Measurements from ENCODE around the gene MTA1. TPM values are rescaled to one million over a fixed set of nuclear protein-coding genes. Genes with fewer than 3 reads are reported as not detected.

The MTA1 gene
- 112 TPM for total RNA-seq
- polyA plus RNA-seq (ENCODE audit: insufficient read depth, low read depth, low replicate concordance) = 30.4 TPM
- long read RNA-seq, donor 1, transcript MTA1-212 (2 exons, 700 nt) = major isoform, 7 of 18 reads
- long read RNA-seq, donor 1, partial matches to known transcripts = 5 of 18 reads
- long read RNA-seq, donor 1, other reads (novel, unspliced or antisense) = 0 of 18 reads
- long read RNA-seq, donor 2, partial matches to known transcripts = 6 of 10 reads
- long read RNA-seq, donor 2, other reads (novel, unspliced or antisense) = 0 of 10 reads
- long read RNA-seq, donor 3, partial matches to known transcripts = 11 of 18 reads
- long read RNA-seq, donor 3, other reads (novel, unspliced or antisense) = 0 of 18 reads
- long read RNA-seq, donor 4, transcript MTA1-201 (21 exons, 2,876 nt) = major isoform, 8 of 14 reads
- long read RNA-seq, donor 4, partial matches to known transcripts = 0 of 14 reads
- long read RNA-seq, donor 4, other reads (novel, unspliced or antisense) = 0 of 14 reads
- long read RNA-seq, donor 5, partial matches to known transcripts = 0 of 1 reads
- long read RNA-seq, donor 5, other reads (novel, unspliced or antisense) = 0 of 1 reads
- long read RNA-seq, donor 6 = 0 reads
- long read RNA-seq, donor 7, transcript MTA1-212 (2 exons, 700 nt) = major isoform, 12 of 47 reads
- long read RNA-seq, donor 7, transcript MTA1-211 (3 exons, 842 nt) = minor isoform, 10 of 47 reads
- long read RNA-seq, donor 7, partial matches to known transcripts = 9 of 47 reads
- long read RNA-seq, donor 7, other reads (novel, unspliced or antisense) = 16 of 47 reads
- long read RNA-seq, donor 8, partial matches to known transcripts = 9 of 21 reads
- long read RNA-seq, donor 8, other reads (novel, unspliced or antisense) = 0 of 21 reads
- long read RNA-seq, donor 9, partial matches to known transcripts = 0 of 1 reads
- long read RNA-seq, donor 9, other reads (novel, unspliced or antisense) = 0 of 1 reads
- long read RNA-seq, donor 10, partial matches to known transcripts = 0 of 7 reads
- long read RNA-seq, donor 10, other reads (novel, unspliced or antisense) = 0 of 7 reads

DNA sequence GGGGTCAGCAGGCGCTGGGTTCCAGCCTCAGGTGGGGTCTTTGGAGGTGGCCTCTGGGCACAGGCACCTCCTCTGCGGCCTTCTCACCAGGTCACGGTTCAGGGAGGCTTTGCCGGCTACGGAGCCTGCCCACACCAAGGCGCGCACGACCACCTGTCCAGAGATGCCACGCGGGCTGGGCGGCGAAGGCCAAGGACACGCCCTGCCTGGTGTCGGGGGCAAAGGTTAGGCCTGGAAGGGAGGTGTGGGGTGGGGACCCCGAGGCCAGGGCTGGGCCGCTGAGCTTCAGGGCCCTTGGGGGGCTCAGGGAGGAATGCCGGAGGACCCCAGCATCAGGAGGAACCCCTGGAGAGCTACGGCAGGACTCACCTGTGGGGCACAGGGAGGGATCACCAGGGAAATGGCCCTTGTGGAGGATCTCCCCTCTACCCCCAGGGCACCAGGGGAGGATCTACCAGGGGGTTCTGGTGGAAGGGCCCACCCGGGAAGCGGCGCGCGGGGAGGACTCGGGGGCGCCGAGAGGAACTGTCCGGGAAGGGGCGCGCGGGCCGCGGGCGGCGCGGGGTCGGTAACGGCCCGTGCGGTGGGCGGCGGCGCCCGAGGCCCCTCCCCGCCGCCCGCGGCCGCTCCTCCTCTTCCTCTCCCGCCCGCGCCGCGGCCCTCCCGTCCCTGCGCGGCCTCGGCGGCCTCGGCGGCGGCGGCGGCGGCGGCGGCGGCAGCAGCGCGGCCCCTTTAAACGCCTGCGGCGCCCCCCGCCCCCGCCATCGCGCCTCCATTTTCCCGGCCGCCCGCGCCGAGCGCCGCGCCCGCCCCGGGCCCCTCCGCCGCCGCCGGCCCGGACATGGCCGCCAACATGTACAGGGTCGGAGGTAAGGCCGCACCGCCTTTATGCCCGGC is at the start of gene MTA1:
TSS of gene MTA1 (plus strand) at position 633 of the 897 bp plus-strand sequence. CDS start at position 842, 209 bp downstream.
- Histone ChIP-seq H3K27me3 (ENCODE audit: control insufficient read depth, insufficient read depth, low read length) (no peaks in the 10 kb centered on the region), H3K27ac (ENCODE audit: low read depth in 2 of 2, low read length in 2 of 2) (peak within 1 kb of the TSS in 1 of 2 donors; percentile 17), H3K9me3 (ENCODE audit: control insufficient read depth in 2 of 3, insufficient read depth in 1 of 3, low read length in 3 of 3) (no peaks in the 10 kb centered on the region), H3K9ac (ENCODE audit: low read length in 3 of 3) (peak within 1 kb of the TSS; percentile 35 to 75 (median 73)), H3K36me3 (ENCODE audit: control insufficient read depth in 2 of 3, insufficient read depth in 3 of 3, low read length in 3 of 3) (no peaks in the 10 kb centered on the region), H3K4me3 (ENCODE audit: low read length in 3 of 3) (peak within 1 kb of the TSS; percentile 44 to 67 (median 53)), H3K4me1 (ENCODE audit: control insufficient read depth in 2 of 3, insufficient read depth in 2 of 3, low read depth in 1 of 3, low read length in 3 of 3) (peaks cover 0 to 19% (median 0%) of the 10 kb centered on the region in 3 donors)
- DNase-seq = peak; percentile 40 to 83 (median 74)
- intact Hi-C loops (cut with DNase I) = no loop called here
- TF ChIP-seq, protein P1, sequence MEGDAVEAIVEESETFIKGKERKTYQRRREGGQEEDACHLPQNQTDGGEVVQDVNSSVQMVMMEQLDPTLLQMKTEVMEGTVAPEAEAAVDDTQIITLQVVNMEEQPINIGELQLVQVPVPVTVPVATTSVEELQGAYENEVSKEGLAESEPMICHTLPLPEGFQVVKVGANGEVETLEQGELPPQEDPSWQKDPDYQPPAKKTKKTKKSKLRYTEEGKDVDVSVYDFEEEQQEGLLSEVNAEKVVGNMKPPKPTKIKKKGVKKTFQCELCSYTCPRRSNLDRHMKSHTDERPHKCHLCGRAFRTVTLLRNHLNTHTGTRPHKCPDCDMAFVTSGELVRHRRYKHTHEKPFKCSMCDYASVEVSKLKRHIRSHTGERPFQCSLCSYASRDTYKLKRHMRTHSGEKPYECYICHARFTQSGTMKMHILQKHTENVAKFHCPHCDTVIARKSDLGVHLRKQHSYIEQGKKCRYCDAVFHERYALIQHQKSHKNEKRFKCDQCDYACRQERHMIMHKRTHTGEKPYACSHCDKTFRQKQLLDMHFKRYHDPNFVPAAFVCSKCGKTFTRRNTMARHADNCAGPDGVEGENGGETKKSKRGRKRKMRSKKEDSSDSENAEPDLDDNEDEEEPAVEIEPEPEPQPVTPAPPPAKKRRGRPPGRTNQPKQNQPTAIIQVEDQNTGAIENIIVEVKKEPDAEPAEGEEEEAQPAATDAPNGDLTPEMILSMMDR (IDR thresholded peaks at IDR 0.05; ENCODE audit: borderline replicate concordance, extremely low read depth, insufficient read depth) = no peak
- FAIRE-seq = no peak

DNA sequence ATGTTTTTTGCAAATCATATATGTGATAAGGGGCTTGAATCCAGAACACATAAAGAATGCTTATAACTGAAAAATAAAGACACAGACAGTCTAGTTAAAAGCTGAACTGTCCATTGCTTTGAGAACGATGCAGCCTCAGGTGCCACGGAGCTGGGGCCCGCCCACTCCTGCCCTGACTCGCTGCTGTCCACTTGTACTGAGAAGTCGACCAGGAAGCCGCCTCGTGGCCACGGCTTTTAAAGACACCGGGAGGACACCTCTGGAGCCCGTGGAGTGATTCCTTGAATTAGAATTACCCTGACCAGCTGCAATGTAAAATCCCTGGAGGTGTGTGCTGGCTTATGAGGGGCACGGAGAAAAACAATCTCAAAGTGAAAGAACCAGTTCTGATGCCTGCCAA is 45.2 kb upstream of the MTA1 start:
- Histone ChIP-seq H3K9ac (ENCODE audit: low read length in 3 of 3) (no peak overlapping the region), H3K4me1 (ENCODE audit: control insufficient read depth in 2 of 3, insufficient read depth in 2 of 3, low read depth in 1 of 3, low read length in 3 of 3) (no peaks in the 10 kb centered on the region), H3K9me3 (ENCODE audit: control insufficient read depth in 2 of 3, insufficient read depth in 1 of 3, low read length in 3 of 3) (no peaks in the 10 kb centered on the region), H3K4me3 (ENCODE audit: low read length in 3 of 3) (no peak overlapping the region), H3K27me3 (ENCODE audit: control insufficient read depth, insufficient read depth, low read length) (no peaks in the 10 kb centered on the region), H3K27ac (ENCODE audit: low read depth in 2 of 2, low read length in 2 of 2) (no peak overlapping the region), H3K36me3 (ENCODE audit: control insufficient read depth in 2 of 3, insufficient read depth in 3 of 3, low read length in 3 of 3) (peaks cover 0 to 5% (median 0%) of the 10 kb centered on the region in 3 donors)
- intact Hi-C loops (cut with DNase I) = no loop called here
- FAIRE-seq (no peak), DNase-seq (no peak)
- TF ChIP-seq, protein P1 (IDR thresholded peaks at IDR 0.05; ENCODE audit: borderline replicate concordance, extremely low read depth, insufficient read depth) = no peak

DNA sequence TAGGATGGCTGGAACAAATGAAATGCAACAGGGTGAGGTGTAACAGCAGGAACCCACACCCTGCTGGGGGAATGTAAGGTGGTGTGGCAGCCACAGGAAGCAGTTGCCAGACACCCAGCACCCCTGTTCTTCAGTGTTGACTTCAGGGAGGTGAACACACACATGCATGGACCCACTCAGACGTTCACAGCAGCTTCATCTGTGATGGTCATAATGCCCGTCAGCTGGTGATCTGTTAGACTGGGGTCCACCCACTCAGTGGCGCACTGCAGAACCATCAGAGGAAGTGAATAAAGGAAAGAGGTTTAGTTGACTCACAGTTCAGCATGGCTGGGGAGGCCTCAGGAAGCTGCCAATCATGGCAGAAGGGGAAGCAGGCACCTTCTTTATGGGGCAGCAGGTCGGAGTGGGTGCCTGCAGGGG is 44.0 kb upstream of the MTA1 start:
- FAIRE-seq (no peak), DNase-seq (no peak)
- Histone ChIP-seq H3K36me3 (ENCODE audit: control insufficient read depth in 2 of 3, insufficient read depth in 3 of 3, low read length in 3 of 3) (peaks cover 0 to 9% (median 0%) of the 10 kb centered on the region in 3 donors), H3K9ac (ENCODE audit: low read length in 3 of 3) (no peak overlapping the region), H3K27ac (ENCODE audit: low read depth in 2 of 2, low read length in 2 of 2) (no peak overlapping the region), H3K4me1 (ENCODE audit: control insufficient read depth in 2 of 3, insufficient read depth in 2 of 3, low read depth in 1 of 3, low read length in 3 of 3) (no peaks in the 10 kb centered on the region), H3K4me3 (ENCODE audit: low read length in 3 of 3) (no peak overlapping the region), H3K27me3 (ENCODE audit: control insufficient read depth, insufficient read depth, low read length) (no peaks in the 10 kb centered on the region), H3K9me3 (ENCODE audit: control insufficient read depth in 2 of 3, insufficient read depth in 1 of 3, low read length in 3 of 3) (no peaks in the 10 kb centered on the region)
- TF ChIP-seq, protein P1 (IDR thresholded peaks at IDR 0.05; ENCODE audit: borderline replicate concordance, extremely low read depth, insufficient read depth) = no peak
- intact Hi-C loops (cut with DNase I) = no loop called here
